Amygdala (tissue), 56 donors: ENCODE results near the gene RHBDD3.
"Not testable (repeated sequence)": the region's sequence is repeated elsewhere in the genome, so short reads cannot be mapped to it uniquely, and the experiment has no call there.

Experiments
- DNase-seq, 56 donors: peaks; one replicate each; lab custom pipeline; 2025; lab: John Stamatoyannopoulos, UW

Gene RHBDD3

DNA sequence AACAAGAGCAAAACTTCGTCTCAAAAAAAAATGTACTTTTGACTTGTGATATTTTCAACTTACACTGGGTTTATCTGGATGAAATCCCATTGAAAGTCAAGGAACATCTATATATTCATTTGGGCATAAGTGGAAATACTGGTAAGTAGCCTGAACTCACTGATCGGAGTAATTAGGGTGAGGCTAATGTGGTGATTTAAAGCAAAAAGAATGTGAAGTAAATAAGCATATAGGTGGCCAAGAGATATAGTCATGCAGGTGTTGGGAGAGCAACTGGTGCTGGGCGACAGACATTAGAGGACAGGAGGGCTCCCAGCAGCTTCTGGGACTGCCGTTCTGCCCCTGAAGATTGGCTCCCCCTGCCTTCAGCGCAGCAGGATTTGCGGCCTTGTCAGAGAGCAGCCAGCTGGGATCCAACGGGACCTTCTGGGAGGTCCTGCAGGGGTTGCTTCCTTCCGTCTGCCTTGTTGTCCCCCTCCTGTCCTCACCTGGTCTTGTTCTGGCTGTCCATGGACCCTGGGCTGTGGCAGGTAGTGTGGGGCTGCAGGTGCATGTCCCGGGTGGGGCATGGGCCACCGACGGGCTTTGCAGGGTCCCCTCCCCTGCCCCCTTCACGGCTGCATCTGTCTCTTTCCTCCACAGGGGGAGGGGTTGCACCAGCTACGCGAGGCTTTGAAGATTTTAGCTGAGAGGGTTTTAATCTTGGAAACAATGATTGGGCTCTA lies 14.1 kb downstream of the RHBDD3 start:
- no peak for DNase-seq

DNA sequence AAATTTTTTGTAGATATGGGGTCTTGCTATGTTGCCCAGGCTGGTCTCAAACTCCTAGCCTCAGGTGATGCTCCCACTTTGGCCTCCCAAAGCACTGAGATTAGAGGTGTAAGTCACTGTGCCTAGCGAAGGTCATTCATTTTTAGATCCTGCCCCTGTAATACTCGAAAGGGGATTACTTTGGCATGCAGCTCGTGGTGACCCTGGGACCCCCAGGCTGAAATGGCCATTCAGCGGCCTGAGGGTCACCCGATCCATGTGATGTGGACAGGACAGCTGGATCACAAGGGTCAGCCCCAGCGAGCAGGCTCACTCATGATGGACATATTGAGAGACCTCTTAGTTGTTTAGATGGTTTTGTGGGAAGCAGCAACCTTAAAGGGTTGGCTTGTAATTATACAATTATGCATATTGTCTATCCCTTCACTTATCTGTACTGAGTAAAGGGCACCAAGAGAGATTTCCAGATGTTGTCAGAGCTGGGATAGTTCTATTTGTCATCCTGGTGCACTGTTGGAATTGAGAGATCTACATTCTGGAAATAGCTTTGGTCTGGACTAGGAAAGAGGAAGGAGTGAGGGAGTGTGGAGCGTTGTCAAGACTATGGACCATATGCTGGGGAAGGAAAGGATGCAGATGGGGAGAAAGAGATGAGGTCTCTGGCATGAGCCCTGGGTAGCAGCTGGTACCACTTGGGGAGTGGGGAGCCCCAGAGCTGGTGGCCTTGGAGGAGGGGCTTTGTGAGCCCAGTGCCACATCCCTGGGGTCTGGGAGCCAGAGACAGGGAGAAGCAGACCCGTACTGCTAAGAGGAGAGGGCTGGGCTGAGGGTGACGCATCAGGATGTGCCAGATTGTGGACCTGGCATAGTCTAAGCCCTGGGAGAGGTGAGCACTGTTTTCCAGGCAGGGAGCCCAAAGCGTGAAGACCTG lies 15.5 kb downstream of the RHBDD3 start:
- DNase-seq, result no peak

DNA sequence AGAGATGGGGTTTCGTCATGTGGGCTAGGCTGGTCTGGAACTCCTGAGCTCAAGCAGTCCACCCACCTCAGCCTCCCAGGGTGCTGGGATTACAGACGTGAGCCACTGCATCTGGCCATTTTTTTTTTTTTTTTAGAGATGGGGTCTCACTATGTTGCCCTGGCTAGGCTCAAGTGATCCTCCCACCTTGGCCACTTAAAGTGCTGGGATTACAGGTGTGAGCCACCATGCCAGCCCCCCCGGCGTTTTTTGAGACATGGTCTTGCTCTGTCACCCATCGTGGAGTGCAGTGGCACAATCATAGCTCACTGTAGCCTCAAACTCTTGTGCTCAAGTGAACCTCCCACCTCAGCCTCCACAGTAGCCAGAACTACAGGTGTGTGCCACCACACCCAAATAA lies 16.5 kb downstream of the RHBDD3 start:
- no peak for DNase-seq

DNA sequence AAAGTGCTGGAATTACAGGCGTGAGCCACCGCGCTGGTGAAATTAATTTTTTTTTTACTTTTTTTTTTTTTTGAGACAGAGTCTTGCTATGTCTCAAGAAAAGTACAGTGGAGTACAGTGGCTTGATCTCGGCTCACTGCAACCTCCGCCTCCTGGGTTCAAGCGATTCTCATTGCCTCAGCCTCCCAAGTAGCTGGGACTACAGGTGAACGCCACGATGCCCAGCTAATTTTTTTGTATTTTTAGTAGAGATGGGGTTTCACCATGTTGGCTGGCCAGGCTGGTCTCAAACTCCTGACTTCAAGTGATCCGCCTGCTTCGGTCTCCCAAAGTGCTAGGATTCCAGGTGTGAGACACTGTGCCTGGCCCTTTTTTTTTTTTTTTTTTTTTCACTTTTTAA lies 19.9 kb downstream of the RHBDD3 start:
- DNase-seq, result not testable (repeated sequence)

DNA sequence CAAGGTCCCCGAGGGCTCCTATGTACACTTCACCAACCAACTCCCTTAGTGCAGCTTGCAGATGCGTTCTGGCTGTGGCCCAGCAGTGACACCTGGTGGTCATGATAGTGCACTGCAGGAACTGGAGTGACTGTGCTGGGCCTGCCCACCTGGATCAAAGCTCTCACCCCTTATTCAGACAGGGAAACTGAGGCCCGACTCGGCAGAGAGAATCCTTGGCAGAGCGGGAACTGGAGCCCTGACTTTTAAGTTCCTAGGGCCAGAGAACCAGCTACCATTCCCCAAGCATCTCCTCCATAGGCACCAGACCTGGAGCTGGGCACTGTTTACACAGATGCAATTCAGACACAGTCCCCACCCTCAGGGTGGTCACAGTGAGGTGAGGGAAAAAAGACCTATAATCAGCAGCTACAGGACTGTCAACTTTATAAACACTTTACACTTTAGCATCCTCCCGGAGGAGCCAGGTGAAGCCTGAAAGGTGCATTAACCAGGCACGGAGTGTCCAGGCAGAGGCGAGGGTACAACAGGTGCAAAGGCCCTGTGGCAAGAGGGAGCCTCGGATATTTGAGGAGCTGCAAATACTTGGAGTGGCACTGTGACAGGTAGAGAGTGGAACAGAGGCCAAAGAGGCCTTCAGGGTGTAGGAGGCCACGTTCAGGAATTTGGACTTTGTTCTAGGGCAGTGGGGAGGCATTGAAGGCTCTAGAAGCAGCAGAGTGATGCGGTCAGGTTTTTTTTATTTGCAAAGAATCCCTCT lies 22.0 kb downstream of the RHBDD3 start:
- peak in 43 of 56 donors; percentile 8 to 81 (median 44) for DNase-seq

DNA sequence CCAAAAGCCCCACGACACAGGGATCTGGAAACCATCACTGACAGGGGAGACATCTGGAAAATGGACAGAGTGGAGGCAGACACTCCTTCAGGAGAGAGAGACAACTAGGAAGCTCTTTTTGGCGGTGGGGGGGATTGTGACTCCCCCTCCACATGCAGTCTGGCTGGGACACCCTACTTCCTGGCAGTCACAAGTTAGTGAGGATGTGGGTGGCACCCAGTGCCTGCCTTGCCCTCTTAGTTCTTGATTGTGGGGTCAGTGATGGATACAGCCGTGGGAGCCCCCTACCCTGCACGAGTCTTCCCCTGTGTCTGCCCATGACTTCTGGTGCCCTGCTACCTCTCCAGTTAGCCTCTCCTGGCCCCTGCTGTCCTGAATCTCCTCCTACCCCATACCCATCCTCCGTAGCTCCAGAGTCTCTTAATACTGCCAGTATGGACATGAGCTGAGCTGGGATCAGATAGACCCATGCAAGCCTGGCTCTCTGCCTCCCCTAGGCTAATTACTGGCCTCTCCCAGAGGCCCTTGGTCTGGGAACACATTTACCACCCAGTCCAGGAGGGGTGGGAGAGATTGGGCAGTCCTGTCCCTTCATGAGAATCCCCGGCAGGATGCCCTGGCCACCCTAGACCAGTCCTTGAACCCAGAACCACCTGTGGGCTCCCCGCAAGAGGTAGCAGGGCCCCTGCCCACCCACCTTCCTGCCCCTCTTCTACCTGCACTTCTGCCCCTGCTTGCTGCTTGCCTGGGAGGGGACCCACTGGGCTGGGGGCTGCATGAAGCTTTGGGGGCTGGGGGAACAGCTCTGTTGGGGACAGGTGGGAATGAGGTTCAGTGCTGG lies 22.8 kb downstream of the RHBDD3 start:
- DNase-seq, result no peak

DNA sequence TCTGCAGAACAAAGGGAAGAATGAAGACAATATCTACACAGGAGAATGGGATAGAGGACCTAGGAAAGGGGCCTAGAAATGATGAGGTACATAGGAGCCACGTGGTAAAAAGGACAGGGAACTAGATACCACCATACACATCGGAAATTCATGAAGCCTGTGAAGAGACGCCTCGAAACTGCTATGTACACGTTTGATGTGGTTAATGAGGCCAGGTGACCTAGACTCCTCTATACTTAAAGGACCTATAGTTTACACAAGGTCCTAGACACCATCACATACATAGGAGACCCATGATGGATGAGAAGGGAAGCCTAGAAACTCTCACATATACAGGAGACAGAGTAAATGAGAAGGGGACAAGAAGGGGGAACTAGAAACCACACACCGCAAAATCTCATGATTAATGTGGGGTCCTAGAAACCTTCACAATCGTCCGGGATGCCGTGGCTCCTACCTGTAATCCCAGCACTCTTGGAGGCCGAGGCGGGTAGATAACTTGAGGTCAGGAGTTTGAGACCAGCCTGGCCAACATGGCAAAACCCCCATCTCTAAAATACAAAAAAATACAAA lies 23.8 kb downstream of the RHBDD3 start:
- no peak for DNase-seq

DNA sequence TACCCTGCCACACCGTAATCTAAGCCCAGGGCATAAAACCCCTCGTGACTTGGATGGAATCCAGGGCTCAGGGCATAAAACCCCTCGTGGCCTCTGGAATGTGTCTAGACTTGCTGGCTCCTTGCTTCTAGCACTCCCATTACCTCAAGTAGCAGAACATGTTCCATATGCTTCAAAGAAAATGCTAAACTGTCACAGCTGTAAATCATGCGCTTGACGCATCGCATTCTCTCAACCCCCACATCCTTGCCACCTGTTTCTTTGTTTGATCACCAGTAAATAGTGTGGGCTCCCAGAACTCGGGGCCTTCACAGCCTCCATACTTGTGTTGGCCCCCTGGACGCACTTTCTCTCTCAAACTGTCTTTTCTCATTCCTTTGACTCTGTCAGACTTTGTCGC lies 27.3 kb downstream of the RHBDD3 start:
- not testable (repeated sequence) for DNase-seq

DNA sequence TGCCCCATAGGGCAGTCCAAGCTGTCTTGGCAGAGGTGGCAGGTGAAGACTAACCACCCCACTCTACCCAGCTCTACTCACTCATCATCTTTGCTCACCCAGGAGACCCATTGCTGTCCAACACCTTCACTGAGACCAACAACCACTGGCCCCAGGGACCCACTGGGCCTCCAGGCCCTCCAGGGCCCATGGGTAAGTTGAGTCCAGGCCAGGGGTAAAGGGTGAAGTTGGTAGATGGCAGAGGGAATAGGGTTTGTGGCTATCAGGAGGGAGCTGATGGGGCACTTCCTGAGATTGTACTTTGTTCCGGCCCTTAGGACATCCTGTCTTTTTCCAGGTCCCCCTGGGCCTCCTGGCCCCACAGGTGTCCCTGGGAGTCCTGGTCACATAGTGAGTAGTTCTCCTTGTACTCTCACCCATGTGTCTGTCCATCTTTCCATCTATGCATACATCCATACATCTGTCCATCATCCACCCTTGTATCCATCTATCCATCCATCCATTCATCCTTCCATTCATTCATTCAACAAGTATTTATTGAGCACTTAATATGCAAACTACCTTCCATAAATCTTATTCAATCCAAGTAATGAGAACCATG lies 34.4 kb downstream of the RHBDD3 start:
- DNase-seq, result no peak

DNA sequence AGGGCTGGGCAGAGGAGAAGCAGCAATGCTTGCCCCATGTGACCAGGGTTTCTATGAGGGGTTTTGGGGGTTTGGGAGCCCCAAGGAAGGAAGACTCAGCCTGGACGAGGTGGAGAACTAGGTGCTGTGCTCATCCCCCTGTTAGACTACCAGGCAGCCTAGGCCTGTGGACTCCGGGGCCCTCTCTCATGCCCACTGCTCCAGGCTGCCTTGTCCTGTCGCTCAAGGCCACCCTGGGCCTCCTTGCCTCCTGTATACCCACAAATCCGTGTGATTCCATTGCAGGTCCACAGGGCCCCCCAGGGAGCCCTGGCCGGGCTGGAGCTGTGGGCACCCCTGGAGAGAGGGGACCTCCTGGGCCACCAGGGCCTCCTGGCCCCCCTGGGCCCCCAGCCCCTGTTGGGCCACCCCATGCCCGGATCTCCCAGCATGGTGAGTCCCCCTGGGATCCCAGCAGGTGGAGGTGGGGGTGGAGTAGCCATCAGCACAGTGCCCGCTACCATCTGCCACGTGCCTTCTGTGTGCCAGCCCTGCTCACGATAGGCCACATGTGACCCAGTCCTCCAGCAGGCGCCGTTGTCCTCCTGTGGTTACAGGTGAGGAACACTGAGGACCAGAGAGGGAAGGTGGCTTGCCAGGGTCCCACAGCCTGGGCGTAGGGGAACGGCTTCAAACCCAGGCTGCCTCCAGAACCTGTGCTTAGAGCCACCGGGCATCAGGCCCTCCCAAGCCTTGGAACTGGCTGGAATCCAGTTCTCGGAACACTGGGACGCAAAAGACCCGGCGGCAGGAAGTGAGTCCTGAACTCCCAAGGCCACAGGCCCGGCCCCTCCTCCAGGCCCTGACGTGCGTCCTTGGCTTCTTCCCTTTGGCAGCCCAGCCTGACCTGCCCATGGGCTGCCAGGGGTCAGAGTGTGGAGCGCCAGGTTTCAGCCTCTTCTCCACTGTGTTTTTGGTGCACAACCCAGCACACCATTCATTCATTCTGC lies 35.5 kb downstream of the RHBDD3 start:
- peak in 16 of 56 donors; percentile 15 to 60 (median 22) for DNase-seq

DNA sequence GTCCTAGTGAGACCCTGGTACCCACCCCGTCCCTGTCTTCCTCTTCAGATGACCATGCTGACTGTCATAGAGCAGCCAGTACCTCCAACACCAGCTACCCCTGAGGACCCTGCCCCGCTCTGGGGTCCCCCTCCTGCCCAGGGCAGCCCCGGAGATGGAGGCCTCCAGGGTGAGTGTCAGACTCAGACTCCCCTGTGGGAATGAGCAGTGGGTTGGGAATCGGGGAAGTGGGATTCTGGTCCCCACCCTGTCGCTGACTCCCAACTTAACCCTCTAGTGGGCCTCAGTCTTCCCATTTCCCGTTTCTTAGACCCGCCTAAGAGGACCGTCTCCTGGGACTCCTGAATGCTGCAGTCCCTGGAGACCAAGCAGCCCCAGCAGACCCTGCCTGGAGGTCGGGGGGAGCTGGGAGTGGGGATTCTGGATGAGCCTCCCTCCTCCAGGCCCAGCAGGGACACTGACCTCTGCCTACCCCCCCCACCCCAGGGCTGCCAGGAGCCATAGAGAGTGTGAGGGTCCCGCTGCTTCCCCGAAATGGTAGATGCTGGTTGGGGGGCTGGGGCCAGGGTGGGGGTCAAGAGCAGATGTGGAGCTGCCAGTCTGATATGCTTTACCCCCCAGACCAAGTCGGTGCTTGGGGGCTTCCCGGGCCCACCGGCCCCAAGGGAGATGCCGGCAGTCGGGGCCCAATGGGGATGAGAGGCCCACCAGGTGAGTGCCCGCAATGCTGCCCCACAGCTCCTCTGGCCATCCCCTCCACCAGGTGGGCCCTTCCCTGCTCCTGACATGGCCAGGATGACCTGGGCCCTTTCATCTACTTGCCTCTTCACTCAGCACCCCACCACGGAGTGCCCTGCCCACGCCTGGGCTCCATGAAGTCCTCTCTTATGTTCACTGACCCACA lies 36.6 kb downstream of the RHBDD3 start:
- DNase-seq, result no peak

DNA sequence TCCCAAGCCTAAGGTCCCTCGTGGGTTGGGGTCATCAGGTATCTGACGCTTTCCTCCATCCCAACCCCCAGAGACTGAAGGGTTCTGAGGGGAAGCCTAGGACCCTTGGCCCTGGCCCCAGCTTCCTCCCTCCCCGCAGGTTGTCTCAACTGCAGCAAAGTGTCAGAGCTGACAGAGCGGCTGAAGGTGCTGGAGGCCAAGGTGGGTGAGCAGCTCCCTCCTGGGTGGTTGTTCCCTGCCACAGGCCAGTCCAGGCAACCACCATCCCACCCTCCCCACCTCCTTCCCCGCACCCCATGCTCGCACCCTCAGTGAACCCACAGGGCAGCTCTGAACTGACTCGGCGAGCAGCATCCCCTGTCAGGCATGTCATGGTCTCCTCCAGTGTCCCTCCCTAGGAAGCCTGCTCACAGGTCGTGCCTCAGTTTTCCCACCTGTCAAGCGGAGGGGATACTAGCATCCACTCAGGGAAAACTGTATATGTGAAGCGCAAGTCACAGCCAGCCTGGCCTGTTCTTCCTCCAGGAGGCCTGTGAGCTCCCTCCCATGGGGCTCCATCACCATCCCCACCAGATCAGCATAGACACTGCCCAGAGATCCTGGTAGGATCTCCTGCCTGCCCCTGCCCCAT lies 41.3 kb downstream of the RHBDD3 start:
- no peak for DNase-seq

DNA sequence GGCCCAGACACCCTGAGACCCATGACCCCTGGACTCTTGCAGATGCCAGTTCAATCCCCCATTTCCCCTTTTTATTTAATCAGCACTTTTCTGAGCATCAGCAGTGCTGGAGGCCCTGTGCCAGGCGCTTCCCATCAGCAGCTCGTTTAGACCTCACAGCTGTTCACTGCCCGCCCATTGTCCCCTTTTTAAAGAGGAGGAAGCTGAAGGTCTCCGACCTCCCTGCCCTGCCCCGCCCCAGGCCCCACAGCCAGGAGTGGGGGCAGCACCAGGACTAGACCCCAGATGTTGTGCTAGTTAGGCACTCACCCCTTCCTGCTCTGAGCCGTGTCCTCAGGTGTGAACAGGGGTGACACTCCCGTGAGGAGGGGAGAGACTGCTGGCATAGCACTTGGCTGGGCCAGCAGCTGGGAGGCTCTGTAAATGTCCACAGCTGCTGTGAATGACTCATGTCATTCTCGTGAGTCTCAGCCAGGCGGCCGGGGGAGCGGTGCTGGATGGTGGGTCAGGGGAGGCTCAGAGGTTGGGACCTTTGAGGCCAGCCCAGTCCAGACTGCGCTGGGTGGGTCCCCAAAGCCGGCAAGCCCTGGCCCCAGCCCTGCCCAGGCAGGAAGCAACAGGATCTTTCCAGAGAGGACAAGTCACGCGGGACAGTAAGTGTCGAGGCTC lies 42.2 kb downstream of the RHBDD3 start:
- peak in 7 of 56 donors; percentile 18 to 58 (median 34) for DNase-seq

DNA sequence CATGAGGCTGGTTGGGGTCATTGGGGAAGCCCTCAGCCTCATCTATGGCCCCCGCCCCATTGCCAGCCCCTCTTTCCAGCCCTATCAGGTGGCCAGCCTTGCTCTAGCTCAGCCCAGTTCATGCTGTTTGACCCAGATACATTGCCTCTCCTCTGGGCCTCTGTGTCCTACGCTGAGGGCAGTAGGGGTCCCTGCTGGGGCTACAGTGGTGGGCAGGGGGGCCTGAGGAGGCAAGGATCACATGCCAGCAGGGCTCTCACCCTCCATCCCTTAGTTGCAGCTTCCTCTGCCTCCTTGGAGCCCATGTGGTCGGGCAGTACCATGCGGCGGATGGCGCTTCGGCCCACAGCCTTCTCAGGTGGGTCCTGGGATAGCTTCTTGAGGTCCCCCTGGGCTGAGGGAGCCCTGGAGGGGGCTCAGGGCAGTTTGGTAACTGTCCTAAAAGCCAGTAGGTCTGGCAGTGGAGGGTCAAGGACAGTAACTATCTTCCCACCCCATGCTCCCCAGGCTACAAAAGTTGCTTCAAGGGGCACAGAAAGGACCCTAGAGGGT lies 42.8 kb downstream of the RHBDD3 start:
- no peak for DNase-seq

DNA sequence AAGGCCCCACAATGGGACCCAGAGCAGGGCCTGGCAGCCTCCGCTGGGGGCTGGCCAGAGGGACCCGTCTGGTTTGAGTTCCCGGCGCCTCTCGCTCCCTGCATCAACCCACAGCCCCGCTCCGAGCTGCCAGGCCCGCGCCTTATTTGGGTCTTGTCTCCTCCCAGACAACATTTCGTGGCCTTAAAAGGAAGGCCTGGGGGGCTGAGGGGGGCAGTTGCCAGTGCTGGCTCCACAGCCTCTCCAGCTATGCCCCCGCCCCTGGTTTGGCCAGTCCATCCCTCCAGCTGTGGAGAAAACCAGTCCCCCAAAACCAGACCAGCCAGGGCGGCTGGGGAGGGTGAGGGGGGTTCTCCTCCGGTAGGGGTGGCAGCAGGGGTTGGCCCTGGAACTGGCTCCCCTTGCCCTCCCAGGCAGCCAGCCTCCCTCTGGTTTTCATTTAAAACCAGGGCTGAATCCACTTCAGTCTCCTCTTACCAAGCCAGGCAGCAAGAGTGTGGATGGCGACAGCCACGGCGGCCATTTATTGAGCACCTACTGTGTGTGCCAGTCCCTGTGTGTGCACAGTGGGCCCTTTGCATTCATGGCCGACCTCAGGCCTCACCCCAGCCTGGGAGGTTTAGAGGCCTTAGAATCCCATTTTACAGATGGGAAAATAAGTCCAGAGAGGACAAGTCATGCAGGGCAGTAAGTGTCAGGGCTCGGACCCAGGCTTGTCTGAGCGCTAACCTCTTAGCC lies 43.5 kb downstream of the RHBDD3 start:
- DNase-seq, result peak in 17 of 56 donors; percentile 14 to 68 (median 37)
